HG03064 (cell line): Measurements from ENCODE around the gene DNMT3A.
A peak's percentile ranks its signal among the peaks of the same experiment; 100 is the strongest.

ENCODE experiments used
- ATAC-seq: cut with Tn5 transposase; IDR thresholded peaks from one replicate; pipeline ENCODE4 v1.9.1; 2021; ENCODE audit warnings: low read depth; ENCODE audit not compliant: unreplicated experiment

Gene DNMT3A

DNA sequence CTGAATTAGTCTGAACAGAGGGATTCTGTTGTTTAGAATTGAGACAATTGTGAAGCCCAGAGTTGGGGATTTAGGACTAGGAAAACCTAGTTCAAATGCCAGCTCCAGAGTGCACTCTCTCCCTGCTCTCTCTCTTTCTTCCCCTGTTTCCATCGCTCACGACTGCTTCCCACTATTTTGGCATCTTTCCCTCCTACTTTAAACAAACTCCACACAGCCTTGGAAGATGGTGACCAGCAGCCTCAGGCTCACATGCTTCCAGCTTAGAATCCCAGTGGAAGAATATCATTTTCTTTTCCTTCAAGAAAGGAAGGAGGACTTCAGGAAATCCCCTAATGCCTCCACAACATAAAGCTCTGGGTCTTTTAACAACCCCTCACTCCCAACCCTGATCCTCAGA is 6.1 kb upstream of the DNMT3A start:
- ATAC-seq = no peak

DNA sequence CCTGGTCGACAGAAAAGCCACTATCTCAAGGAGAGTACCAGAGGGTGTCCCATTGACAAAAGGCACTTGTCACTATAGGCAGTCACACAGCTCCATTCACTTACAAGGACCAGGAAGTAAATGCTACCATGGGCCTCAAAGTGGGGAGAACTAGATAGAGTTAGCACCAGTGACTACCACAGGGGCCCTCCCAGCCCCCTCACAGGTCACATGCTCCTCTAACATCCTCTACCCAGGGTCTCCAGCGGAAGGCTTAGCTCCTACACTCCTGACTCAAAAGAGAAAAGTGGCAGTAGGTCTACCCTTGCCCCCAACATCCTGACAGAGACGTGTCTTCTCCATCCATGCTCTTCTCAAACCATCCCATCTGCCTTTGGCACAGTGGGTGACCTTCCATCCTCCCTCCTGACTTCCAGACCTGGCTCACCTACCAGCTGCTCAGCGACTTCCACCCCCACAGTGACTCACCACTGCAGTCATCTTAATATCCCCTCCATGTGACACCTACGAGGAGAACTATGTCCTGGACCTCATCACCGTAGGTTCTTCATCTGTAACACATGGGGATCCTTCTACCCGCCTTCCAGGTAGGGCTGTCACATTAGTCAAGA is 5.6 kb upstream of the DNMT3A start:
- no peak for ATAC-seq

DNA sequence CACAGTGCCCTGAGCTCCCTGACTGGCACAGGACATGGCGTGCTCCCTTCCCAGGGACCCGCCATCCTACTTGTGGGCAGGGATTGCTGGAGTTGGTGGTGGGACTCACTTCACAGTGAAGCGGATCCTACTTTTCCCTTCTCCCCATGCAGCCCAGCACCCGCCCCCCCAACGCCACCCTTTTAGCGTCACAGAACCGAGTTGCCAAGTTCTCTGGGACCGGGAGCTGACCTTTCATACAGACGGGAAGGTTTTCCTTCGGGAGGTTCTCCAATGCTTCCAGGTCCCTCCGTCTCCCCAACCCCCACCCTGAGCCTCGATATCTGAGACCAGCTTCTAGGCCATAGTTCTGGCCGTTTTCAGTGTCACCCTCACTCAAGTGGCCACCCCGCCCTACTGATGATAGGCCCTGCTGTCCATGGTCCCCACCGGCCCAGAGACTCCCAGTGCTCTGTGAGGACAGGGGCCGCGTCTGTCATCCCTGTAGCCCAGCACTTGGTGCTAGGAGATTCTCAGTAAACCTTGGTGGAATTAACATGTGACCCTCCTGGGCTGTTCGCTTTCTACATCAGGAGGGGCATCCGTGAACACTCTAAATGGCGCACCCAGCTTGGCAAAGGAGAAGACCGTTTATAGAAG is 1.6 kb upstream of the DNMT3A start:
- no peak for ATAC-seq

DNA sequence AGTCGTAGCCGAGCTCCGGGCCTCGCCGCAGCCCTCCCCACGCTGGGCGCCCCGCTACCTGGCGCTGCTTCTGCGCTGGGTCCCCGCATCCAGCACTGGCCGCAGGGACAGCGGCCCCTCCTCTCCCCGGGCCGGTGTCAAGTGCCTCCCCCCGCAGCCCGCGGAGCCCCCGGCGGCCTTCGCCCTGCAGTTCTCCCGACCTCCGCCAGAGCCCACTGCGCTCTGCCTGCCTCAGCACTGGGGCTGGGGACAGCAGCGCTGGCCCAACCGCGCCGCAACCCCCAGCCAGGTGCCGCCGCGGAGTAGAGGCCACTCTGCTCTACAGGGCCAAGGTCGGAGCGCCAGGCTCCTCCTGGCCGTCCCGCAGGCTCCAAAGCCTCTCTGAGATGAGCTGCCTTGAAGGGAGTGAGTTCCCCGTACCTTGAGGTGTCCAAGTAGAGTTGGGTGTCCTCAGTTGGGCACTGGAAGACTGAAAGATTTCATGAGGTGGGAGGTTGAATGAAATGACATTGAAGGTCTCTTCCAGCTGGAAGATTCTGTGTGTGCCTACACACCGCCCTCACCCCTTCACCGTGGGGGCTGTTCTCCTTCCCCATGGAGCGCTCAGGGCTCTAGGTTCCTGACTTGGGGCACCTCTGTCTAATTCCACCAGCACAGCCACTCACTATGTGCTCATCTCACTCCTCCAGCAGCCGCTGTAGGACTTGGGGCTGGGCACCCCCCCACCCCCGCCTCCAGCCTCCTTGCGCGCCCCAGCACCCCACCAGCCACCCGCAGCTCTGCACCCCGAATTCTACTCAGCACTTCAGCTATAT is 854 bp upstream of the DNMT3A start:
- ATAC-seq = peak; percentile 66

DNA sequence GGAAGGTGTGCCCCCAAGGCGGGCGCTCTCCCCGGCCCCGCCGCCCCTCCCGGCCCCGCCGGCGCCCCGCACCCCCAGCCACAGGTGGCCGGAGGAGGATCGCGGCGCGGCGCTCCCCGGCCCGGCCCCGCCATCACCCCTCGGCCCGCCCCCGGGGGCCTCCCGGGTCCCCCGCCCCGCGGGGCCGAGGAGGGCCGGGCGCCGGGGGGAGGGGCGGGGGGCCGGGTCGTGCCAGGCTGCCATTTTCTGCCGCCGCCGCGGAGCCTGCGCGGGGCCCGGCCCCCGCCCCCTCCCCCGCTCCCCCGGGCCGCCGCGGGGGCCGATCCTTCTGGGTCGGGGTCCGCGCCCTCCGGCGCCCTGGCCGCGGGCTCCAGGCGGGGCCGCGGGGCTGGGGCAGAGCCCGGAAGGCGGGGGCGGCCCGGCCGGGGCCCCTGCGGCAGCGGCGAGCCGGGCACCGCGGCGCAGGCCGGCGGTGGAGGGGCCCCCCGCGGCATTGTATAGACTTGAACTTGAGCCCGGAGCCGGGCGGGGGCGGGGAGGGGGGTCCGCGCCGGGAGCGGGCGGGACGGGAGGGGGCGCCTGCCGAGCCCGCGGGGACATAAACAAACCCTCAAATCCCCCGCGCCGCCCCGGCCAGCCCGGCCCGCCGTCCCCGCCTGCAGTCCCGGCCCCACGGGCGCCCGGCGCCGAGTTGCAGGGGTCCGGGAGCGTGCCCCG is 556 bp downstream of the DNMT3A start:
- ATAC-seq = no peak

DNA sequence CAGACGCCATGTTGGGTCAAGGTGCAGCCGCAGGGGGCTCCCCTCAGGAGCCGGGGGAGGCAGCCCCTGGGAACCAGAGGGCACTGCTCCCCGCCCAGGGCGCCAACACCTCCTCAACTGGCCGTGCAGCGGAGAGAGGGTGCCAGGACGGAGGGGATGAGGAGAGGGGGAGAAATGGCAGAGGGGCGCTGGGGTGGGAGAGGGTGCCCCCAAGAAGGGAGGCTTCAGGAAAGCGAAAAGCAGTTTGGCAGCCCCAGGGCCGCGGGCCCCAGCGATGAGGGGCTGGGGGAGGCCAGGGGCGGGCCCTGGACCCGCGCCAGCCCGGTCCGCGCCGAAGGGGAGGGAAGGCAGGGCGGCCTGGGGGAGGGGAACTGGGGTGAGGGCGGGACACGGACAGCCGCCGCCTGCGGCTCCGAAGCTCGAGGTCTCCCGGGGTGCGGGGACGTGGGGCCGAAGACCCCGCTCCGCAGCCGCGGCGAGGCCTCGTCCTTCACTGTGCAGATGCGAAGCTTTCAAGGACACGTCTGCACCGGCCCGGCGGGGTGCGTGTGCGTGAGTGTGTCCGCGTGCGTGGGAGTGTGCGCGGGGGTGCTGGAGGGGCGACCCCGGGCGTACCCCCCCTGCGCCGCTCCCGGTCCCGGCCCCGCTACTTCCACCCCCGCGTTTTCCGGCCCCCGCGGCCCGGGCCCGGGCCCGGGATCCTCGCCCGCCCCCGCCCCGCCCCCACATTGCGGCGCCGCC is 1.4 kb downstream of the DNMT3A start:
- ATAC-seq = no peak

DNA sequence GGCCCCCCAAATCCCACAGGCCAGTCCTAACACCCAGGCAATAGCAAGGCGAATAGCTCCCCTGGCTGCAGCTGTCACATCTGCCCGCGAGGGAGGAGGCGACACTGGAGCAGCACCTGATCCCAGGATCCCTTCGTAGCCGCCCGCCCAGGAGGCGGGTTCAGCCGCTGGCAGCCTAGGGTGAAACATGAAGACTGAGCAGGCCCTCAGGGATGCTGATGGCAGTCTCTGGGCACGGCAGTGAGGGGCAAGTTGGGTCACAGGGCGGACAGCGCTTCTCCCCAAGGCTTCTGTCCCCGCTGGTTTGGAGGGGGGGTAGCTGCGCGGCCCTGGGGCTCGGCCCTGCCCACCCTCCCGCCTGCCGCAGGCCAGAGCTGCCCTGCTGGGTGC is 1.9 kb downstream of the DNMT3A start:
- no peak for ATAC-seq

DNA sequence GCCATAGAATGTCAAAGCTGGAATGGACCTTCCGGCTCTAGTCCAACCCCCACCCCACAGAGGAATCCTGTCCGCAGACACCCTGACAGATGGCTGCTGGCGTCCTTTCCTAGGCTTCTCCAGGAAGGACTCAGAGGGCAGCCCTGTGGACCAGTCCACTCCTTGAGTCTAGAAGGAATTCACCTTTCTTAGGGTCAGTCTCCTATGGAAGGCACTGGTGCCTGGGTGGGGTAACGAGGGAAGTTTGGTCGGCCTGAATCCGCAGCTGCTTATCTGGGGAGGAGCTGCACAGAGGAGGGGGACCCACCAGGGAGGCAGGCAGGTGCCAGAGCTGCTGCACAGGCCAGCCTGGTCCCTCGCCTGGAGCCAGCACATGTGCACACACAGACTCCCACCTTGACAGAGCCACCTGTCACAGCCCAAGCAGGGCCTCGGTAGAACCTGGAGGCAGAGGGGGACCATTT is 2.5 kb downstream of the DNMT3A start:
- ATAC-seq = no peak

DNA sequence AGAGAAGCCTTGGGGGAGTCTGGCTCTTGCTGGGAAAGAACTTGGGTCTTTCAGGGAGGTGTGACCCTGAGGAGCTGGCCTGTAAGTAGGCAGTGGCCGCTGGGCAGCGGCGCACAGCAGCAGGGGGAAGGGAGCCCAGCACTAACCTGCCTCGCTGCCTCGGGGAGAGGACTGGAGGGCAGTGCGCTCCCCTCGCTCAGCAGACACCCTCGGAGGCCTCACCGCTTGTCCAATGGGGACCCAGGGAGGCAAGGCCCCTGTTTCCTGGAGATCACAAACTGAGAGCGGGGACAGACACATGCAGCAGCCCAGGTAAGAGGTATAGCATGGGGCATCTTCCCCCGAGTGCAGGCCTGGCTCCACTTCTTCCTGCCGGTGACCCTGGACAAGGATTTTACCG is 3.3 kb downstream of the DNMT3A start:
- ATAC-seq = no peak

DNA sequence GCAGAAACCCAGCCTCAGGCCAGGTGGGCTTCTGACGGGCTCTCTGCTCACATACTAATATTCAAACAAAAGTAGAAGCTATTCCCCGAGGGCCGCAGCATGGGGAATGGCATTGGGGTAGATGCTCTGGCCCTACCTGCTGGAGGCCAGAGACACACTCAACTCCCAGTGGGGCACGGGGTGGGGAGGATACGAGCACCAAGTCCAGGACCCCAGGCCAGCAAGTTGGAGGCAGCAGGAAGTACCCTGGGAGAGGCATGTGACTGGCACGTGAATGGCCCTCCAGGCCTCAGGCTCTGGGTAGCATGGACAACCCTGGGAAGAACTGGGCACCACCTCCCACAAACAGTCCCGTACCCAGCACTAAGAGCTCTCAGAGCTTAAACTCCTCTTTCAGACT is 3.8 kb downstream of the DNMT3A start:
- no peak for ATAC-seq

DNA sequence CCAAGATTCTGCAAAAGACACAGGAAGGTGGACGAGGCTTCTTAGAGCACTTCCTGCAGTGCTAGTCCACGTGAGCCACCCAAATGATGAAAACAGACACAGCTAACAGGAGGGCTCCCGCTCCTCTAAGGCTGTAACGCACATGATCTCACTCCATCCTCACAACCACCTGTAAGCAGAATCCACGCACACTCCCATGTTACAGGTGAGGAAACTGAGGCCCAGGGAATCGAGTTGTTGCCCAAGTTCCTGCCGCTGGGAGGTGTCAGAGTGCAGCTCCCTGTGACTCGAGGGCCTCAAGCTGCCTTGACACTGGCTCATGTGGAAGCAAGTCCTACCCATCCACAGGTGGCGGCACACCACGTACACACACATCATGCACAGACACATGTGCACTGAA is 4.4 kb downstream of the DNMT3A start:
- ATAC-seq = no peak

DNA sequence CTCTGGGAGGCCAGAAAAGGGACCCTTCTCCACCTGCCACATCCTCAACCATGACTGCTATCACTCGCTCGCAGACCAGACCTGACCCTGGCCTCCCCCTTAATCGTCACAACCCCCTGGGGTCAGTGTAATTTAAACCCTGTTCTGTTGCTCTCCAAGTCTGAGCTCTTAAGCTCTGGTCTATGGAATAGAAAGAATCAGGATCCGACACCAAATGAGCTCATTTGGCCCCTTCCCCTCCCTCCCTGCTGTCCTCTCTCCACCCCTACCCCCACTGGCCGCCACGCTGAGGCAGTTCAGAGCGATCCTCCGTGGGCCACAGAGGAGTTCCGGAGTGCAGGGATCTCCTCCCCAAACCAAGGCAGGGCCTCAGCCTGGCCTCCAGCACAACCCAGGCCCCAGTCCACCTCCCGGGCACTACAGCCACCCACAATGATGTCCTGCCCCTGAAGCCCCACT is 5.3 kb downstream of the DNMT3A start:
- no peak for ATAC-seq

DNA sequence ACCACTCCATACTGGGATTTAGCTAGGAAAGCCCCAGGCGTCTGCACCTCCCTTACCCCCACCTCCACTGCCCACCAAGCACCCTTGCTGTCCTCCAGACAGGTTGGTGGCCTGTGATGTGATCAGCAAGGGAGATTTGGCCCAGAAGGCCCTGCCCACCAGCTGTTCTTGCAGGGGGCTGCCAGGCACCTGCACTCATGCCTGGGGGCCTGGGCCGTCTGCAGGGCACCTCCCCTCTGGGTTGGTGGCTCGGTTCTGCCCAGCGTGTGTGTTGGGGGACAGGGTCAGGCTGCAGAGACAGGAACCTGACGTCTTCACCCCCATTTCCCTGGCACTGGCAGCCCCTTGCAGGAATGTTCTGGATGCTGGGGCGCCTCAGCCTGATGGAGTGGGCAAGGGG is 5.8 kb downstream of the DNMT3A start:
- no peak for ATAC-seq

DNA sequence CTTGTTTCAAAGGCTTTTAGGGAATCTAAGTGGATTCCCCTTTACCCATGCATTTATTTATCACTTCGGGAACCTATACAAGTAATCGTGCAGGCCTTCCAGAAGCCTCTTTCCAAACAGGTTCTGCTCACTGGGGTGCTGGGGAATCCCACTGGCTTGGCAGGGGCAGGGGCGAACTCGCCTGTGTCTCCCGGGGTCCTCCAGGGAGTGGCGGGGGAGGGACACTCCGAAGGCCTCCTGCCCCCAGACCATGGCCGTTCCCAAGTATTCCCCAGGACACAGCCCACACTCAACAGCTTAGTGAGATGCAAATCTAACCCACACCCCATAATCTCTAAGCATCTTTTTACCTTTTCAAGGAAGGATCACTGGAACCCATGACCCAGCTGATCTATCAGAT is 6.5 kb downstream of the DNMT3A start:
- no peak for ATAC-seq

DNA sequence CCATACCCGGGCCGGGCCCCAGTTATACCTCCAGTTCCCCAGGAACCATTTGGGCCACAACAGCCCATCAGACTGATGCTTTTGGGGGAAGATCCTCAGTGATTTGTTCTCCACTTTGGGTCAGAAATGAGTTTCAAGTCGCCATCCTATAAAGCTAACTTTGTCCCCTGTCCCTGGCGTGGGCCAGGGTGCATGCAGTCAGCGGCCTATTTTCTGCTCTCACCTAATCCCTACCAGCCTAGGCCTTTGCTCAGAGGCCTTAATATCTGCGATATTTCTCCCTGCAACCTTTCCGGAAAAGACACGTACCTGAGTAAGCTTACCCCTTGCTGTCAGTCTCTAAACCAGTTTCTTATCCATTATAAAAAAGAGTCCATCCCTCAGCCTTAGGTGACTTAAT is 7.2 kb downstream of the DNMT3A start:
- no peak for ATAC-seq

DNA sequence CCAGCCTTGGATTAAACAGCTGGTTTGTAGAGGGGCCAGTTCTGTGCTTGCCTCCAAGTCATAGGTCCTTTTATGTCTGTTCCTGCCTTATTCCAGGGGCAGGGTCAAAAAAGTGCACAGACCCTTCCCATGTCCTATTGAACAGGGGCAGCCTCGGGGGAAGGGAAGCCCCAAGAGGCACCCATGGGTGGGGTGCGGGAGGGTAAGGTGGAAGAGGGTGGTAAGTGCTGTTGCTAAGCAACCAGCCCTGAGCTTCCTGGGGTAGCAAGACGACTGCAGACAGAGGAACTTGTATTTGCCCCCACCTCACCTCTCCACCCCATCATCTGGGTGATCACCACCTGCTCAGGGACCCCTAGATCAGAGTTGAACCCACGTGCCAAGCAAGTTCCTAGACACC is 7.7 kb downstream of the DNMT3A start:
- ATAC-seq = no peak

DNA sequence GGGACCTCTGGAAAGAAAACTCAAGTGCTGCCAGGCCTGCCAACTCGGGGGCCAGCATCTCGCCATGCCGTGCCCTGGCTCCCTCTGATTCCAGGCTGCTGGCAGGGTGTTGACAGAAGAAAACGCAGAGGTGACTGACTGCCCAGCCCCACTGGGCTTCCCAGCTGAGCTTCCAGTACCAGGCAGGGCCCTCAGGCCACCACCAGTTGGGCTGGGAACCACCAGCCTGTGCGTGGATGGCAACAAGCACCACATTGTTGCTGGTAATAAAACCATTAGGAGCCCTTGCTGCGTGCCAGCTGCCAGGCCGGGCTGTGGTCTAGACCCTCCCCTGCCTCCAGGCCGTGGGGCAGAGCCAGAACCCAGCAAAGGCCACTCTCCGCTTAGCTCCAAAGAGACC is 9.2 kb downstream of the DNMT3A start:
- ATAC-seq = no peak

DNA sequence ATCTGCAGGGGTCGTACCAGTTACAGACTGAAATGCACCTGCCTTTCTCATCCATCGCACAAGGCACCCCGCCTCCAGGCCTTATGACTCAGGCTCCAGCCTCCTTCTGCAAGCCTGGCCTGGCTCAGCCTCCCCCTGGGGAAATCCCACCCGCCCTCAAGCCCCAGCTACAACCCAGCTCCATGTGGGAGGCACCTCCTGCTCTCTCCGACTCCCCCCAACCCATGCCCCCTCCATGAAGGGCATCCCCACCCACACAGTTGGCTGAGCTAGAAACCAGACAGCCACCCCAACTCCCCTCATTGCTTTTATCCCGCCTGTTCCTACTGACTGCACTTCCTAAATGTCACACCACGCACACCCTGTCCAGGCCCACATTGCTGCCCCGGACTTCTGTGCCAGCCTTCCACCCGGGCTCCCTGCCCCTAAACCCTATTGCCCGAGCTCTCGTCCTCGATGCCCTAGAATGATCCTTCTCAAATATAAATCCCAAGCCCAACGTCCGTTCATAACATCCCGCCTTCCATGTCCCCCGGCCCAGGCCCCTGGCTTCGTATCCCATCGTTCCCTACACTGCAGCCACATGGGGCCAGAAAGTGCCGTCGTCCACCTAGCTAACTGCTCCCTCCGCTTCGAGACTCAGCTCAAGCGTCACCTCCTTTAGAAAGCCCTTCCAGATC is 9.9 kb downstream of the DNMT3A start:
- no peak for ATAC-seq

DNA sequence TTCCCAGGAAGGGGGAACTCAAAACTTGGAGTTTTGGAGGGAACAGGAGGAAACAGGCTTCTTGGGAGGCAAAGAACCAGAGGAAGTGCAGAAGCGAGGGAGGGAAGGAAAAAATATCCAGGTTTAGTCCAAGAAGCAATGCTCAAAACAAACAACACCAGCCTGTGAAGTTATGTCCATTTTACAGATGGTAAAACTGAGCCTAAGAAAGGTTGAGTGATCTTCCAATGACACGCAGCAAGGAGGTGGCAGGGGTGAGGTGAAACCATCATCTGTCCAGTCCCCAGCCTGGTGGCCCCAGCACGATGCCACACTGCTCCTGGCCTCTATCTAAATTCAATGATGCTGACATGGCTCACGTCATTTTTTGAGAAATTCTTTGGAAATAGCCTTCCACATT is 10.8 kb downstream of the DNMT3A start:
- ATAC-seq = no peak

DNA sequence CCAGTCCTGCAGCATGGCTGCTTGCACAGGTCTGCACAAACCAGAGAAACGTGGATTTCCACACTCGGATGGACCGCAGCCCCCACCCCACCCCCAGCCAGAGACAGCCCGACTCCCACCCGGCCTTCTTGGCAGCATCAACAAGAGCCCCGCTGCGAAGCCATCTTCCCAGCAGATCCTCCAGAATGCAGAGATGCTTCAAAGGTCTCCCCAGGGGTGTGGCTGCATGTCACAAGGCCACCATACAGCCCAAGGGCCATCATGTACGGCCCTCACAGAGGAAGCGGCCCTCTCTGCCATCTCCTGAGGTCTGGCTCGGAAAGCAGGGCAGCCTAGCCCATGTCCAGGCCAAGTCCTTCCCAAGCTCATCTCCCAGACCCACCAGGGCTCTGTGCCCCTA is 11.5 kb downstream of the DNMT3A start:
- ATAC-seq = no peak
